Measurements from ENCODE around the gene ZNF408. TPM values are rescaled to one million over a fixed set of nuclear protein-coding genes. Genes with fewer than 3 reads are reported as not detected.

Gene ZNF408
- polyA plus RNA-seq, 1 of the 3 experiments (the other 2 are of a cell fraction): 7.1 TPM

- DNase-seq: no peak
Observed at GRCh38 chr11:46694607-46695006, 6.2 kb upstream of the ZNF408 start.

More at GRCh38 chr11:46694607-46695006, 6.2 kb upstream of the ZNF408 start:
- Histone ChIP-seq H4K20me1 (ENCODE audit: insufficient read depth) (peaks cover 5% of the 10 kb centered on the region; the same call in 1 of the 2 replicates), H3K36me3 (replicated peaks in 1 of 2; ENCODE audit: control insufficient read depth in 1 of 2, insufficient read depth in 2 of 2, low read length in 1 of 2) (peaks cover 25 to 35% of the 10 kb centered on the region in 2 experiments), H3K27ac (ENCODE audit: low read depth in 2 of 2, low read length in 1 of 2) (no peak overlapping the region; a peak in 1 of 4 replicates), H3K79me2 (ENCODE audit: insufficient read depth) (peaks cover 36% of the 10 kb centered on the region), H3K27me3 (ENCODE audit: insufficient read depth) (no peaks in the 10 kb centered on the region), H3K4me1 (ENCODE audit: control insufficient read depth in 1 of 2, insufficient read depth in 2 of 2, low read depth in 1 of 2, low read length in 1 of 2) (peaks cover 10 to 33% of the 10 kb centered on the region in 2 experiments; a peak in 3 of 4 replicates), H3K9ac (no peak overlapping the region), H3K4me2 (no peak overlapping the region), H3F3A (replicated peaks; ENCODE audit: insufficient read depth) (no peaks in the 10 kb centered on the region), H3K9me2 (no peaks in the 10 kb centered on the region), H3K4me3 (ENCODE audit: low read depth in 2 of 2, low read length in 1 of 2) (no peak overlapping the region), H2AFZ (ENCODE audit: low read depth) (no peak overlapping the region), H3K9me3 (no peaks in the 10 kb centered on the region)
- ChIA-PET CTCF (interaction anchor here (0.6 to 1.0 kb wide), 2 partner anchors 111 to 205 kb away, joined by 3 read pairs; no protein-coding TSS in a partner anchor), POLR2A (no interaction called here)
- TF ChIP-seq GATA2 (CRISPR knock-in tag; IDR thresholded peaks at IDR 0.05) (no peak), USF1 (IDR thresholded peaks at IDR 0.05; ENCODE audit: borderline replicate concordance, low read depth) (no peak), RAD21 (IDR thresholded peaks at IDR 0.05; ENCODE audit: low read length) (no peak), EP300 (IDR thresholded peaks at IDR 0.05; ENCODE audit: borderline replicate concordance in 1 of 2, low read depth in 1 of 2, low read length in 1 of 2) (no peak), FOXJ3 (CRISPR knock-in tag; IDR thresholded peaks at IDR 0.05) (no peak), ELF1 (IDR thresholded peaks at IDR 0.05) (no peak), RCOR1 (IDR thresholded peaks at IDR 0.05; ENCODE audit: low read length) (no peak), TAF1 (IDR thresholded peaks at IDR 0.05; ENCODE audit: borderline replicate concordance, low read depth, low read length) (no peak), ZBTB33 (IDR thresholded peaks at IDR 0.05; ENCODE audit: borderline replicate concordance, low read depth) (no peak), FOXM1 (IDR thresholded peaks at IDR 0.05; ENCODE audit: low read depth) (no peak), MXI1 (IDR thresholded peaks at IDR 0.05; ENCODE audit: low read depth, low read length) (no peak), NFIC (IDR thresholded peaks at IDR 0.05; ENCODE audit: borderline replicate concordance) (no peak), MEF2A (IDR thresholded peaks at IDR 0.05; ENCODE audit: borderline replicate concordance, low read depth) (no peak), SIN3A (IDR thresholded peaks at IDR 0.05; ENCODE audit: borderline replicate concordance, low read depth, low read length) (no peak)
- TF ChIP-seq, protein P1, sequence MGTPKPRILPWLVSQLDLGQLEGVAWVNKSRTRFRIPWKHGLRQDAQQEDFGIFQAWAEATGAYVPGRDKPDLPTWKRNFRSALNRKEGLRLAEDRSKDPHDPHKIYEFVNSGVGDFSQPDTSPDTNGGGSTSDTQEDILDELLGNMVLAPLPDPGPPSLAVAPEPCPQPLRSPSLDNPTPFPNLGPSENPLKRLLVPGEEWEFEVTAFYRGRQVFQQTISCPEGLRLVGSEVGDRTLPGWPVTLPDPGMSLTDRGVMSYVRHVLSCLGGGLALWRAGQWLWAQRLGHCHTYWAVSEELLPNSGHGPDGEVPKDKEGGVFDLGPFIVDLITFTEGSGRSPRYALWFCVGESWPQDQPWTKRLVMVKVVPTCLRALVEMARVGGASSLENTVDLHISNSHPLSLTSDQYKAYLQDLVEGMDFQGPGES (IDR thresholded peaks at IDR 0.05; ENCODE audit: low read depth, low read length): no peak
- TF ChIP-seq, protein P2, sequence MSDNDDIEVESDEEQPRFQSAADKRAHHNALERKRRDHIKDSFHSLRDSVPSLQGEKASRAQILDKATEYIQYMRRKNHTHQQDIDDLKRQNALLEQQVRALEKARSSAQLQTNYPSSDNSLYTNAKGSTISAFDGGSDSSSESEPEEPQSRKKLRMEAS (IDR thresholded peaks at IDR 0.05; ENCODE audit: low read depth): no peak
- TF ChIP-seq, protein P3, sequence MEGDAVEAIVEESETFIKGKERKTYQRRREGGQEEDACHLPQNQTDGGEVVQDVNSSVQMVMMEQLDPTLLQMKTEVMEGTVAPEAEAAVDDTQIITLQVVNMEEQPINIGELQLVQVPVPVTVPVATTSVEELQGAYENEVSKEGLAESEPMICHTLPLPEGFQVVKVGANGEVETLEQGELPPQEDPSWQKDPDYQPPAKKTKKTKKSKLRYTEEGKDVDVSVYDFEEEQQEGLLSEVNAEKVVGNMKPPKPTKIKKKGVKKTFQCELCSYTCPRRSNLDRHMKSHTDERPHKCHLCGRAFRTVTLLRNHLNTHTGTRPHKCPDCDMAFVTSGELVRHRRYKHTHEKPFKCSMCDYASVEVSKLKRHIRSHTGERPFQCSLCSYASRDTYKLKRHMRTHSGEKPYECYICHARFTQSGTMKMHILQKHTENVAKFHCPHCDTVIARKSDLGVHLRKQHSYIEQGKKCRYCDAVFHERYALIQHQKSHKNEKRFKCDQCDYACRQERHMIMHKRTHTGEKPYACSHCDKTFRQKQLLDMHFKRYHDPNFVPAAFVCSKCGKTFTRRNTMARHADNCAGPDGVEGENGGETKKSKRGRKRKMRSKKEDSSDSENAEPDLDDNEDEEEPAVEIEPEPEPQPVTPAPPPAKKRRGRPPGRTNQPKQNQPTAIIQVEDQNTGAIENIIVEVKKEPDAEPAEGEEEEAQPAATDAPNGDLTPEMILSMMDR (IDR thresholded peaks at IDR 0.05): no peak
- TF ChIP-seq, protein P4, sequence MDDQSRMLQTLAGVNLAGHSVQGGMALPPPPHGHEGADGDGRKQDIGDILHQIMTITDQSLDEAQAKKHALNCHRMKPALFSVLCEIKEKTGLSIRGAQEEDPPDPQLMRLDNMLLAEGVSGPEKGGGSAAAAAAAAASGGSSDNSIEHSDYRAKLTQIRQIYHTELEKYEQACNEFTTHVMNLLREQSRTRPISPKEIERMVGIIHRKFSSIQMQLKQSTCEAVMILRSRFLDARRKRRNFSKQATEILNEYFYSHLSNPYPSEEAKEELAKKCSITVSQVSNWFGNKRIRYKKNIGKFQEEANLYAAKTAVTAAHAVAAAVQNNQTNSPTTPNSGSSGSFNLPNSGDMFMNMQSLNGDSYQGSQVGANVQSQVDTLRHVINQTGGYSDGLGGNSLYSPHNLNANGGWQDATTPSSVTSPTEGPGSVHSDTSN (IDR thresholded peaks at IDR 0.05): no peak
- TF ChIP-seq, protein P5, sequence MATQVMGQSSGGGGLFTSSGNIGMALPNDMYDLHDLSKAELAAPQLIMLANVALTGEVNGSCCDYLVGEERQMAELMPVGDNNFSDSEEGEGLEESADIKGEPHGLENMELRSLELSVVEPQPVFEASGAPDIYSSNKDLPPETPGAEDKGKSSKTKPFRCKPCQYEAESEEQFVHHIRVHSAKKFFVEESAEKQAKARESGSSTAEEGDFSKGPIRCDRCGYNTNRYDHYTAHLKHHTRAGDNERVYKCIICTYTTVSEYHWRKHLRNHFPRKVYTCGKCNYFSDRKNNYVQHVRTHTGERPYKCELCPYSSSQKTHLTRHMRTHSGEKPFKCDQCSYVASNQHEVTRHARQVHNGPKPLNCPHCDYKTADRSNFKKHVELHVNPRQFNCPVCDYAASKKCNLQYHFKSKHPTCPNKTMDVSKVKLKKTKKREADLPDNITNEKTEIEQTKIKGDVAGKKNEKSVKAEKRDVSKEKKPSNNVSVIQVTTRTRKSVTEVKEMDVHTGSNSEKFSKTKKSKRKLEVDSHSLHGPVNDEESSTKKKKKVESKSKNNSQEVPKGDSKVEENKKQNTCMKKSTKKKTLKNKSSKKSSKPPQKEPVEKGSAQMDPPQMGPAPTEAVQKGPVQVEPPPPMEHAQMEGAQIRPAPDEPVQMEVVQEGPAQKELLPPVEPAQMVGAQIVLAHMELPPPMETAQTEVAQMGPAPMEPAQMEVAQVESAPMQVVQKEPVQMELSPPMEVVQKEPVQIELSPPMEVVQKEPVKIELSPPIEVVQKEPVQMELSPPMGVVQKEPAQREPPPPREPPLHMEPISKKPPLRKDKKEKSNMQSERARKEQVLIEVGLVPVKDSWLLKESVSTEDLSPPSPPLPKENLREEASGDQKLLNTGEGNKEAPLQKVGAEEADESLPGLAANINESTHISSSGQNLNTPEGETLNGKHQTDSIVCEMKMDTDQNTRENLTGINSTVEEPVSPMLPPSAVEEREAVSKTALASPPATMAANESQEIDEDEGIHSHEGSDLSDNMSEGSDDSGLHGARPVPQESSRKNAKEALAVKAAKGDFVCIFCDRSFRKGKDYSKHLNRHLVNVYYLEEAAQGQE (IDR thresholded peaks at IDR 0.05; ENCODE audit: low read depth, low read length): no peak
- WGBS (ENCODE audit: low lambda C conversion rate): 100% methylated on average over 1 of the region's 7 CpGs
